HEK293T (cell line): ENCODE measurements around the gene GRM5.

Source experiments
- CTCF ChIA-PET: fragments of 350-600 bp; formaldehyde crosslinking; extraction: SDS; loops from one replicate; lab custom pipeline; 2021; ENCODE audit warnings: antibody characterized with exemption, inconsistent platforms; lab: Yijun Ruan, JAX
- POLR2A ChIA-PET: fragments of 350-600 bp; formaldehyde crosslinking; extraction: SDS; loops from one replicate; lab custom pipeline; 2020; ENCODE audit warnings: antibody characterized with exemption, inconsistent platforms; lab: Yijun Ruan, JAX
- DNase-seq: peaks from one replicate; pipeline ENCODE4 v3.0.0; 2012; ENCODE audit warnings: mixed read lengths; ENCODE audit errors: extremely low spot score
- ARNT ChIP-seq: fragments of 450-650 bp; IDR thresholded peaks from 2 replicates; pipeline ENCODE4 v1.6.1; 2017; ENCODE audit warnings: mild to moderate bottlenecking
- BHLHE40 ChIP-seq: fragments of 450-650 bp; IDR thresholded peaks from 2 replicates; pipeline ENCODE4 v1.6.1; 2016; ENCODE audit warnings: mild to moderate bottlenecking, moderate library complexity, borderline replicate concordance
- CTBP1 ChIP-seq: fragments of 450-650 bp; IDR thresholded peaks from 2 replicates; pipeline ENCODE4 v1.6.1; 2016; ENCODE audit warnings: borderline replicate concordance
- ELF4 ChIP-seq: fragments of 450-650 bp; IDR thresholded peaks from 2 replicates; pipeline ENCODE4 v1.6.1; 2017; ENCODE audit warnings: antibody characterized with exemption
- FOXA1 ChIP-seq: fragments of 450-650 bp; IDR thresholded peaks from 2 replicates; pipeline ENCODE4 v1.6.1; 2016; ENCODE audit warnings: mild to moderate bottlenecking
- FOXK2 ChIP-seq: fragments of 450-650 bp; IDR thresholded peaks from 2 replicates; pipeline ENCODE4 v1.6.1; 2016; ENCODE audit warnings: mild to moderate bottlenecking
- FOXM1 ChIP-seq: fragments of 450-650 bp; IDR thresholded peaks from 2 replicates; pipeline ENCODE4 v1.6.1; 2017; ENCODE audit warnings: mild to moderate bottlenecking, borderline replicate concordance
- HDGF ChIP-seq: fragments of 450-650 bp; IDR thresholded peaks from 2 replicates; pipeline ENCODE4 v1.6.1; 2017; ENCODE audit warnings: antibody characterized with exemption, borderline replicate concordance
- L3MBTL2 ChIP-seq: fragments of 450-650 bp; conservative IDR thresholded peaks from 2 replicates; pipeline ENCODE4 v1.6.1; 2016; ENCODE audit warnings: mild to moderate bottlenecking
- LEF1 ChIP-seq: fragments of 450-650 bp; IDR thresholded peaks from 2 replicates; pipeline ENCODE4 v1.6.1; 2017; ENCODE audit warnings: mild to moderate bottlenecking, borderline replicate concordance
- NFRKB ChIP-seq: fragments of 450-650 bp; IDR thresholded peaks from 2 replicates; pipeline ENCODE4 v1.6.1; 2016; ENCODE audit warnings: mild to moderate bottlenecking, moderate library complexity
- SP1 ChIP-seq: fragments of 450-650 bp; IDR thresholded peaks from 2 replicates; pipeline ENCODE4 v1.6.1; 2017
- SUZ12 ChIP-seq: fragments of 450-650 bp; IDR thresholded peaks from 2 replicates; pipeline ENCODE4 v1.6.1; 2016; ENCODE audit warnings: mild to moderate bottlenecking
- TARDBP ChIP-seq: fragments of 450-650 bp; IDR thresholded peaks from 2 replicates; pipeline ENCODE4 v1.6.1; 2016
- ZNF384 ChIP-seq: fragments of 450-650 bp; IDR thresholded peaks from 2 replicates; pipeline ENCODE4 v1.6.1; 2016
- TF ChIP-seq, protein P1 (sequence below): fragments of 450-650 bp; IDR thresholded peaks from 2 replicates; pipeline ENCODE4 v1.6.1; 2016

Gene GRM5

DNA sequence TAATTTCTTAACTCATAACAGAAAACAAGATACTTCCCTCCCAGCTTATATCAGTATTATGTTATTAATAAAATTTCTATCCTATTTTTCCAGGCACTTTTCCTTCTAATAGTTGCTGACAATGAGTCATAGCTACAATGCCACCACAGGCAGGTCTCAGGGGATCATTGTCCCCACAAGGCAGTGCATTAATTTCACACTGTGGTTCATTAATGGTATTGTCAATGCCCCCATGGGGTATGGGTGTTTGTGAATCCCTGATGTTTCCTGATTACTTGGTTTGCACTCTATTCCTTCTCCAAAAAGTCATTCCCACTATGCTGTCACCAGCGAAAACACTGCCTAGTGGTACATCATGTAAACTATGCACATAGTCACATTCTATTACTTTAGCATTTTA is 382.8 kb downstream of the GRM5 start:
- no peak for TF ChIP-seq CTBP1
- TF ChIP-seq SP1, result no peak
- TF ChIP-seq ZNF384, result no peak
- no peak for TF ChIP-seq ELF4
- TF ChIP-seq SUZ12, result no peak
- no peak for TF ChIP-seq FOXK2
- no peak for TF ChIP-seq NFRKB
- TF ChIP-seq, protein P1, sequence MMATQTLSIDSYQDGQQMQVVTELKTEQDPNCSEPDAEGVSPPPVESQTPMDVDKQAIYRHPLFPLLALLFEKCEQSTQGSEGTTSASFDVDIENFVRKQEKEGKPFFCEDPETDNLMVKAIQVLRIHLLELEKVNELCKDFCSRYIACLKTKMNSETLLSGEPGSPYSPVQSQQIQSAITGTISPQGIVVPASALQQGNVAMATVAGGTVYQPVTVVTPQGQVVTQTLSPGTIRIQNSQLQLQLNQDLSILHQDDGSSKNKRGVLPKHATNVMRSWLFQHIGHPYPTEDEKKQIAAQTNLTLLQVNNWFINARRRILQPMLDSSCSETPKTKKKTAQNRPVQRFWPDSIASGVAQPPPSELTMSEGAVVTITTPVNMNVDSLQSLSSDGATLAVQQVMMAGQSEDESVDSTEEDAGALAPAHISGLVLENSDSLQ, result no peak
- TF ChIP-seq FOXM1, result no peak
- TF ChIP-seq LEF1, result no peak
- no peak for TF ChIP-seq L3MBTL2
- TF ChIP-seq ARNT, result no peak
- TF ChIP-seq BHLHE40, result no peak
- POLR2A ChIA-PET, result no interaction called here
- no peak for DNase-seq
- CTCF ChIA-PET, result no interaction called here

DNA sequence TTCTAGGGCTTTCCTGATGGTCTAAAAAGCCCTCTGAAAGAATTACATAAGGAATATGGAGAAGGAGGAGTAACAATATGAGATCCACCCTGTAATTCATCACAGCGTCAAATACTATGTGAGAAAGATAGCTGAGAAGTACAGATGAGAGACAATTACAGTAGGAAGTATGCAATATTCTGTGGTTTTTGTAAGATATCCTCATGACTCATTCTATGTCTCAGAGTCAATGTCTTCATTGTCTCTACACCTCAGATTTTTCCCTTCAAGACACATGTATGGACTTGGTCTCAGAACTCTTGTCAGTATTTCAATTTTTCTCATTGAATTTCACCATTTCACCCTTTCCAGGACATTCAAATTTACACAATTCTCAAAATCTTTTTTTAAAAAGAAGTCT is 385.0 kb downstream of the GRM5 start:
- no peak for DNase-seq
- CTCF ChIA-PET, result no interaction called here
- TF ChIP-seq ZNF384 (no peak), FOXK2 (no peak)
- POLR2A ChIA-PET, result no interaction called here

DNA sequence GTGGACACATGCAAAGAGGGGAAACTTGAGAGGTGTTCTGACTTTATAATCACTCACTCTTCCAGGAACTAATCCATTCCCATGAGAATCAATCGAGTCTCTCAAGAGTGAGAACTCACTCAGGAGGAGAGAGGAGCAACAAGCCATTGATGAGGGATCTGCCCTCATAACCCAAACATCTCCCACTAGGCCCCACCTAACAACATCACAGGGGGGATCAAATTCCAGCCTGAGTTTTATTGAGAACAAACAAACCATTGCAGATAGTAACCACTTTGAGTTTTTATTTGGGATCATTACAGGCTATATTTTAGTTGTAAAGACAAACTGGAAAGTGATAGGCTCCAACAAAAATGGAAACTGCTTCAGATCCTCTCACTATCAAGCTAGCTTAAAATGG is 399.4 kb downstream of the GRM5 start:
- DNase-seq, result no peak
- CTCF ChIA-PET, result no interaction called here
- TF ChIP-seq FOXA1, result no peak
- TF ChIP-seq LEF1, result no peak
- no peak for TF ChIP-seq FOXK2
- no peak for TF ChIP-seq NFRKB
- TF ChIP-seq SUZ12, result no peak
- no peak for TF ChIP-seq ZNF384
- TF ChIP-seq TARDBP, result no peak
- no peak for TF ChIP-seq ARNT
- TF ChIP-seq FOXM1, result no peak
- TF ChIP-seq CTBP1, result no peak
- no peak for TF ChIP-seq BHLHE40
- TF ChIP-seq L3MBTL2, result no peak
- TF ChIP-seq, protein P1, result no peak
- TF ChIP-seq ELF4, result no peak
- POLR2A ChIA-PET, result no interaction called here

DNA sequence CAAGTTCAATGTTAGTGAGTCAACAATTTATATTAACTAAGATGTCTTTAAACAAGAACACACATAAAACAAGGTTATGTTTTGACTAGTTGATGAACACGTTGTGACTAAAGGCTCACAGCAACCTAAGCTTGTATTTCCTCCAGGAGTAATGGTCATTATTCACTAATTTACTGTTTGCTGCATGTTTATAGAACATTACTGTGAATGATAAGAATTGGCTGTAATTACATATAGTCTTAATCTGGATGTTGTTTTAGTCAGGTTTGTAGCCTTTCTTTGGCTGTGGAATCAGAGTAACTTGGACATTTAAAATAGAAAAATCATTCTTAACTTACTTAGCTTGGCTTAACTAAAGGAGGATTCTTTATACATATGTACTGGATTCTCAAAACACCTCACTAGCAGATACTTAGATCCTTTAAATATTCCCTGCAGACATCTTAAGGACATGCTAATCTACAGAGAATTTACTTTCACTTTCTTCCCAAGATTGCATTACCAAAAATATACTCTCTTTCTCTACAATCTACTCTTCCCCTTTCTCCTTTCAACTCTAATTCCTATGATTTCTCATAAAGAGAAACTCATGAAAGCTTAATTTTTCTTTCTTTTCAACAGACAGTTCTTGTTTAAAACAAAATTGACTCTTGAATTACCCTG is 408.6 kb downstream of the GRM5 start:
- no peak for DNase-seq
- TF ChIP-seq ELF4, result no peak
- TF ChIP-seq ARNT, result no peak
- TF ChIP-seq BHLHE40, result no peak
- no peak for TF ChIP-seq CTBP1
- no peak for TF ChIP-seq HDGF
- no peak for TF ChIP-seq LEF1
- TF ChIP-seq ZNF384, result no peak
- TF ChIP-seq, protein P1, result no peak
- TF ChIP-seq FOXK2, result no peak
- TF ChIP-seq SUZ12, result no peak
- TF ChIP-seq FOXM1, result no peak
- no peak for TF ChIP-seq L3MBTL2
- no peak for TF ChIP-seq FOXA1
- no peak for TF ChIP-seq TARDBP
- CTCF ChIA-PET, result no interaction called here
- POLR2A ChIA-PET, result no interaction called here

DNA sequence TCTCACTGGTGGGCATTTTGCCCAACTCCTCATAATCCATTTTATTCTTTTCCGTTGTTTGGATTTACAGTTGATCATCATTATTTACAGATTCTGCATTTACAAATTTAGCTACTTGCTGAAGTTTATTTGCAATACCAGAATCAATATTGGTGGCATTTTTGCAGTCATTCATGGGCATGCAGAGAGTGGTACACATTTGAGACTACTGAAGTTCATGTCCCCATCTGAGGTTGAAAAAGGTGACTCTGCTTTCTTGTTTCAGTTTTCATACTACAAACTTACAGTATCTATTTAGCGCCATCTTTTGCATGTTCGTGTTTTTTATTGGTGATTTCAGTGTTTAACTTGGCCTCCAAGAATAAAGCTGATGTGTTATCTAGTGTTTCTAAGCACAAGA is 409.5 kb downstream of the GRM5 start:
- CTCF ChIA-PET, result no interaction called here
- POLR2A ChIA-PET, result no interaction called here
- TF ChIP-seq NFRKB, result no peak
- TF ChIP-seq CTBP1, result no peak
- no peak for TF ChIP-seq FOXK2
- TF ChIP-seq L3MBTL2, result no peak
- TF ChIP-seq, protein P1, result no peak
- no peak for TF ChIP-seq HDGF
- TF ChIP-seq ELF4, result no peak
- TF ChIP-seq BHLHE40, result no peak
- TF ChIP-seq FOXA1, result no peak
- no peak for TF ChIP-seq FOXM1
- TF ChIP-seq SP1, result no peak
- TF ChIP-seq SUZ12, result no peak
- TF ChIP-seq ARNT, result no peak

DNA sequence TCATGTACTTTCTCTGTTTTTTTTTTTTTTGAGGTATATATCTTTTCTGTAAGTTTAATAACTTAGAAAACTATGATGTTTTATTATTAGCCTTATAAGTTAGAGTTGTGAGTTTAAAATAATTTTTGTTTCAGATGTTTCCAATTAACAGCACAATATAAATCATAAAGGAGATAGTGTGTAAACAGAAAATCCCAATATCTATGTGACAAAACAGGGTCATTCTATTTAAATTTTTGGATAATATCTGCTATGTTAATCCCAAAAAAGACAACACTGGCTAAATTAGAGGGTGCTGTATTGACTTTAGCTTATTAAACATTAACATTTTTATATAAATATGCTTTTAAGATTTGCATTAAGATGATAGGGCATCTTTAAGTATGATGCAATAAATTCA is 410.1 kb downstream of the GRM5 start:
- DNase-seq, result no peak
- TF ChIP-seq NFRKB, result no peak
- TF ChIP-seq SUZ12, result no peak
- no peak for TF ChIP-seq FOXM1
- no peak for TF ChIP-seq ELF4
- TF ChIP-seq SP1, result no peak
- no peak for TF ChIP-seq TARDBP
- TF ChIP-seq ARNT, result no peak
- ChIA-PET CTCF (no interaction called here), POLR2A (no interaction called here)

More for the DNA sequence above, 409.5 kb downstream of the GRM5 start:
- DNase-seq, result no peak
